ENCODE data around the gene ZNF592.

Gene ZNF592

GRCh38 chr15:84805221-84805620 lies 56.8 kb downstream of the ZNF592 start:
- DNase-seq (ENCODE audit: low read depth) = no peak

GRCh38 chr15:84807228-84807627 lies 58.8 kb downstream of the ZNF592 start:
- DNase-seq (ENCODE audit: low read depth) = no peak

- no peak for DNase-seq (ENCODE audit: low read depth)
These were observed 61.9 kb downstream of the ZNF592 start for GRCh38 chr15:84810073-84810840.

- DNase-seq (ENCODE audit: low read depth) = no peak
These were observed 62.8 kb downstream of the ZNF592 start for GRCh38 chr15:84811151-84811550.

- no peak for DNase-seq (ENCODE audit: low read depth)
These were observed 63.4 kb downstream of the ZNF592 start for GRCh38 chr15:84811828-84812227.

GRCh38 chr15:84812842-84813241 lies 64.5 kb downstream of the ZNF592 start:
- no peak for DNase-seq (ENCODE audit: low read depth)

- DNase-seq (ENCODE audit: low read depth) = no peak
These were observed 65.0 kb downstream of the ZNF592 start for GRCh38 chr15:84813435-84813834.

GRCh38 chr15:84813931-84814330 lies 65.5 kb downstream of the ZNF592 start:
- DNase-seq (ENCODE audit: low read depth) = no peak

GRCh38 chr15:84814916-84815315 lies 66.5 kb downstream of the ZNF592 start:
- no peak for DNase-seq (ENCODE audit: low read depth)

GRCh38 chr15:84816694-84817465 lies 68.5 kb downstream of the ZNF592 start, which contains the start of gene ALPK3:
Gene ALPK3 (plus strand): TSS chr15:84817356. CDS start chr15:84817453, 97 bp downstream.
- no peak for DNase-seq (ENCODE audit: low read depth)

GRCh38 chr15:84817466-84818081 lies 69.2 kb downstream of the ZNF592 start:
- DNase-seq (ENCODE audit: low read depth) = no peak

GRCh38 chr15:84818261-84819131 lies 70.1 kb downstream of the ZNF592 start:
- no peak for DNase-seq (ENCODE audit: low read depth)

GRCh38 chr15:84819291-84819768 lies 70.9 kb downstream of the ZNF592 start:
- no peak for DNase-seq (ENCODE audit: low read depth)

- DNase-seq (ENCODE audit: low read depth) = no peak
These were observed 71.4 kb downstream of the ZNF592 start for GRCh38 chr15:84819791-84820190.

GRCh38 chr15:84821501-84822021 lies 73.2 kb downstream of the ZNF592 start:
- DNase-seq (ENCODE audit: low read depth) = no peak

- DNase-seq (ENCODE audit: low read depth) = no peak
These were observed 74.4 kb downstream of the ZNF592 start for GRCh38 chr15:84822653-84823281.

- DNase-seq (ENCODE audit: low read depth) = no peak
These were observed 75.0 kb downstream of the ZNF592 start for GRCh38 chr15:84823282-84823878.

- DNase-seq (ENCODE audit: low read depth) = no peak
These were observed 76.0 kb downstream of the ZNF592 start for GRCh38 chr15:84824260-84825007.

GRCh38 chr15:84826369-84826823 lies 78.0 kb downstream of the ZNF592 start:
- DNase-seq (ENCODE audit: low read depth) = no peak

GRCh38 chr15:84827246-84827645 lies 78.9 kb downstream of the ZNF592 start:
- DNase-seq (ENCODE audit: low read depth) = no peak

All from stimulated activated CD8-positive, alpha-beta memory T cell treated with anti-CD3 and anti-CD28 coated beads, Interleukin-12 subunit alpha, Interleukin-12 subunit beta, amount 100 ng/mL, for 4 hours (primary cell).